Right lobe of liver (tissue), 4 donors: Measurements from ENCODE around the gene TSHZ3.

ENCODE experiments used
- POLR2A ChIP-seq: fragments of 450-650 bp; IDR thresholded peaks from one replicate; pipeline ENCODE4 v1.6.1; 2017; ENCODE audit warnings: antibody characterized with exemption, mild to moderate bottlenecking
- TF ChIP-seq, protein P1 (sequence below), 4 donors: fragments of 200-600 bp in 3 of 4; fragments of 450-650 bp in 1 of 4; IDR thresholded peaks; one replicate each; pipeline versions ENCODE4 v1.5.1 to v1.8.0; 2016 to 2022; ENCODE audit warnings: antibody characterized with exemption in 4 of 4, mild to moderate bottlenecking in 2 of 4
- donor health status: DM: no; HTN: no; CAD: no.
- donor health status: DM: no; HTN: no; CAD: no.
- donor health status: DM: no; HTN: yes; CAD: no.

DNA sequence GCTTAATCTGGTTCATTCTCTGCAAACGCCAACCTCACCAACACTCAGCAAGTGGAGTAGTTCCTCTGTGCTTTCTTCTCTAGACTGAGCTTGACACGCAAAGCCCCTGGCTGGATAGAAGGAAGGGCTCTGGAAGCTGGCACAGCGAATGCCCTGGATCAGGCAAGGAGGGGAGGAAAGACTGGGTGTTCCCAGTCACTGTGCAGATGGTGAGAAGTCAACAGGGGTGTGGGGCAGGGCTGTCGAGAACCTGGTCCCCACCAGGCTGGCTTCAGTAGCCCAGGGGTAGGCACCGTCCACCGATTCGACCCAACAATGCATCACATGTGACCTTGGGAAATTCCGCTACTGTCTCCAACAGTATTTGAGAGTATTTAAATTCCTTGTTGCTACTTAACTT lies 65.5 kb downstream of the TSHZ3 start:
- TF ChIP-seq, protein P1, sequence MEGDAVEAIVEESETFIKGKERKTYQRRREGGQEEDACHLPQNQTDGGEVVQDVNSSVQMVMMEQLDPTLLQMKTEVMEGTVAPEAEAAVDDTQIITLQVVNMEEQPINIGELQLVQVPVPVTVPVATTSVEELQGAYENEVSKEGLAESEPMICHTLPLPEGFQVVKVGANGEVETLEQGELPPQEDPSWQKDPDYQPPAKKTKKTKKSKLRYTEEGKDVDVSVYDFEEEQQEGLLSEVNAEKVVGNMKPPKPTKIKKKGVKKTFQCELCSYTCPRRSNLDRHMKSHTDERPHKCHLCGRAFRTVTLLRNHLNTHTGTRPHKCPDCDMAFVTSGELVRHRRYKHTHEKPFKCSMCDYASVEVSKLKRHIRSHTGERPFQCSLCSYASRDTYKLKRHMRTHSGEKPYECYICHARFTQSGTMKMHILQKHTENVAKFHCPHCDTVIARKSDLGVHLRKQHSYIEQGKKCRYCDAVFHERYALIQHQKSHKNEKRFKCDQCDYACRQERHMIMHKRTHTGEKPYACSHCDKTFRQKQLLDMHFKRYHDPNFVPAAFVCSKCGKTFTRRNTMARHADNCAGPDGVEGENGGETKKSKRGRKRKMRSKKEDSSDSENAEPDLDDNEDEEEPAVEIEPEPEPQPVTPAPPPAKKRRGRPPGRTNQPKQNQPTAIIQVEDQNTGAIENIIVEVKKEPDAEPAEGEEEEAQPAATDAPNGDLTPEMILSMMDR (IDR thresholded peaks at IDR 0.05), result no peak
- no peak for TF ChIP-seq POLR2A
